MCF 10A (cell line): ENCODE measurements around the gene MIB1. TPM values are rescaled to one million over a fixed set of nuclear protein-coding genes. Genes with fewer than 3 reads are reported as not detected.

ENCODE experiments used
- BruUV-seq: library from RNA; stranded (reverse); fragments of 400-500 nt; replicated peaks from 2 replicates; lab custom pipeline; 2021; lab: Mats Ljungman, UMichigan
- CTCF ChIA-PET: fragments of 300-600 bp; sonication (Branson Sonifier 250); formaldehyde crosslinking; extraction: SDS; loops from one replicate; lab custom pipeline; 2021; ENCODE audit warnings: antibody characterized with exemption, inconsistent platforms; lab: Yijun Ruan, JAX
- POLR2A ChIA-PET: fragments of 300-600, 350-650 bp; sonication (Branson Sonifier 250); formaldehyde crosslinking; extraction: SDS; loops from one replicate; lab custom pipeline; 2020; ENCODE audit warnings: antibody characterized with exemption, inconsistent platforms; lab: Yijun Ruan, JAX
- DNase-seq: peaks from one replicate; pipeline ENCODE4 v3.0.0-alpha.2; 2018; ENCODE audit not compliant: unreplicated experiment
- H3K27ac Mint-ChIP-seq: one replicate; pipeline ENCODE4 v1.8.0; 2022; ENCODE audit warnings: mild to moderate bottlenecking, low read depth, mixed read lengths; ENCODE audit not compliant: unreplicated experiment
- H3K27me3 Mint-ChIP-seq: one replicate; pipeline ENCODE4 v1.8.0; 2022; ENCODE audit warnings: mixed read lengths; ENCODE audit not compliant: insufficient read depth, unreplicated experiment
- H3K36me3 Mint-ChIP-seq: one replicate; pipeline ENCODE4 v1.8.0; 2022; ENCODE audit warnings: mild to moderate bottlenecking, moderate library complexity, mixed read lengths; ENCODE audit not compliant: insufficient read depth, unreplicated experiment
- H3K4me1 Mint-ChIP-seq: one replicate; pipeline ENCODE4 v1.8.0; 2022; ENCODE audit warnings: mixed read lengths; ENCODE audit not compliant: insufficient read depth, unreplicated experiment
- H3K4me3 Mint-ChIP-seq: one replicate; pipeline ENCODE4 v1.8.0; 2022; ENCODE audit warnings: mild to moderate bottlenecking, moderate library complexity, mixed read lengths; ENCODE audit not compliant: unreplicated experiment
- H3K9me3 Mint-ChIP-seq: one replicate; pipeline ENCODE4 v1.8.0; 2022; ENCODE audit warnings: mixed read lengths; ENCODE audit not compliant: unreplicated experiment
- intact Hi-C: fragments of 100-400 bp; cut with micrococcal nuclease; formaldehyde crosslinking; loops from 2 replicates; pipeline ENCODE4 v1.14.1; 2022
- total RNA-seq: library from RNA; stranded (reverse); gene quantifications from 2 replicates; pipeline ENCODE4 v1.2.3, GENCODE V29; 2022
- TF ChIP-seq, protein P1 (sequence below): fragments of 200-600 bp; IDR thresholded peaks from one replicate; pipeline ENCODE4 v1.8.0; 2022; ENCODE audit warnings: antibody characterized with exemption, mild to moderate bottlenecking; ENCODE audit not compliant: unreplicated experiment

The MIB1 gene
- total RNA-seq, 1 experiment from 2014 or later: 40.5 TPM

DNA sequence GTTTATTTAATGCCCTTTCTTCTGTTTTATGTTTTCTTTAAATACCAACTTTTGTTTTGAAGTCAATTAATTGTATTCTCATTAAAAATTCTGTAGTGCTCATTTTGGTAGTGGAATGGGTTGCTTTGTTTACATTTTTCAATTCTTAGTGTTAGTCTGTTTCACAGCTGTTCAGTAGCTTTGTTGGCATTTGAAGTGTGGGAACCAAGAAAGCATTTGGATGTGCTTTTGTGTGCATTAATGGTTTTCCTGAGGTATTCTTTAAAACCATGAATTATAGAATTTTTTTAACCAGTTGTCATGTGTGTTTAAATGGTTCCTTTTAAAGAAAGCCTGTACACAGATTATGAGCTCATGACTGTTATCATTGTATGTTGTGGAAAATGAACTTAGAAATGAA is 19.7 kb downstream of the MIB1 start:
- TF ChIP-seq, protein P1, sequence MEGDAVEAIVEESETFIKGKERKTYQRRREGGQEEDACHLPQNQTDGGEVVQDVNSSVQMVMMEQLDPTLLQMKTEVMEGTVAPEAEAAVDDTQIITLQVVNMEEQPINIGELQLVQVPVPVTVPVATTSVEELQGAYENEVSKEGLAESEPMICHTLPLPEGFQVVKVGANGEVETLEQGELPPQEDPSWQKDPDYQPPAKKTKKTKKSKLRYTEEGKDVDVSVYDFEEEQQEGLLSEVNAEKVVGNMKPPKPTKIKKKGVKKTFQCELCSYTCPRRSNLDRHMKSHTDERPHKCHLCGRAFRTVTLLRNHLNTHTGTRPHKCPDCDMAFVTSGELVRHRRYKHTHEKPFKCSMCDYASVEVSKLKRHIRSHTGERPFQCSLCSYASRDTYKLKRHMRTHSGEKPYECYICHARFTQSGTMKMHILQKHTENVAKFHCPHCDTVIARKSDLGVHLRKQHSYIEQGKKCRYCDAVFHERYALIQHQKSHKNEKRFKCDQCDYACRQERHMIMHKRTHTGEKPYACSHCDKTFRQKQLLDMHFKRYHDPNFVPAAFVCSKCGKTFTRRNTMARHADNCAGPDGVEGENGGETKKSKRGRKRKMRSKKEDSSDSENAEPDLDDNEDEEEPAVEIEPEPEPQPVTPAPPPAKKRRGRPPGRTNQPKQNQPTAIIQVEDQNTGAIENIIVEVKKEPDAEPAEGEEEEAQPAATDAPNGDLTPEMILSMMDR: no peak
- H3K36me3 Mint-ChIP-seq: no peaks in the 10 kb centered on the region
- H3K4me1 Mint-ChIP-seq: no peaks in the 10 kb centered on the region
- H3K4me3 Mint-ChIP-seq: no peak overlapping the region
- POLR2A ChIA-PET: interaction anchor here (1.0 to 1.8 kb wide), 3 partner anchors 9 to 20 kb away, joined by 3 to 6 read pairs (median 4); partner anchors contain the start of gene MIB1
- BruUV-seq: no TSS peak
- CTCF ChIA-PET: no interaction called here
- intact Hi-C loops: no loop called here
- no peak for DNase-seq
- H3K9me3 Mint-ChIP-seq: no peaks in the 10 kb centered on the region
- H3K27me3 Mint-ChIP-seq: no peaks in the 10 kb centered on the region
- no peak overlapping the region for H3K27ac Mint-ChIP-seq

DNA sequence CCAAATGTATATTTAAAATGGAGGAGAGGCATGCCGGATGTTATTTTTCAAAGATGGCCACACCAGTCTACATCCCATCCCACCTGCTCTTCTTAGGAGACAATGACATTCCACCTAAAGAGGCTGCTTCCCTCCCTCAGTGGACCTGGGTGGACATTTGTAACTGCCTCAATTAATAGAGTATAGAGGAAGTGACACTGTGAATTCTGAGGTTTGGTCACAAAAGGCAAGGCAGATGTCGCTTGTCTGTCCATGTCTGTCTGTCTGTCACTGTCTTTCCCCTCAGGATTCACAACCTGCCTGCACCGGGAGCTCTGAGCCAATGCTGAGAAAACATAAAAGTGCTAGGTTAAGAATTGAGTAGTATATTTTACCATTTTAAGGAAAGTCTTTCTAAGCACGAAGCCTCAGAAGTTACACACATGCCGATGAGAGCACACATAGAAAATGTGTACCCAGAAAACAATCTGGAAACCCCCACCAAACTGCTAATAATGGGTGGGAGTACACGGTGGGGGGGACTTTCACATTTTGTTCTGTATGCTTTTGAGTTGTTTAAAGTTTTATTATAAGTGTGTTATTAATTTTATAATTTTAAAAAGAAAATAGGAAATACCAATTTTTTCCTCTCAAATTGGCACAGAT is 21.0 kb downstream of the MIB1 start:
- no TSS peak for BruUV-seq
- CTCF ChIA-PET: no interaction called here
- TF ChIP-seq, protein P1: no peak
- peaks cover 6% of the 10 kb centered on the region for H3K36me3 Mint-ChIP-seq
- intact Hi-C loops: no loop called here
- DNase-seq: no peak
- H3K27me3 Mint-ChIP-seq: no peaks in the 10 kb centered on the region
- H3K9me3 Mint-ChIP-seq: no peaks in the 10 kb centered on the region
- POLR2A ChIA-PET: interaction anchor here (1.2 kb wide), 1 partner anchor 19 kb away, joined by 5 read pairs; no protein-coding TSS in a partner anchor
- no peaks in the 10 kb centered on the region for H3K4me1 Mint-ChIP-seq
- no peak overlapping the region for H3K4me3 Mint-ChIP-seq
- H3K27ac Mint-ChIP-seq: no peak overlapping the region

DNA sequence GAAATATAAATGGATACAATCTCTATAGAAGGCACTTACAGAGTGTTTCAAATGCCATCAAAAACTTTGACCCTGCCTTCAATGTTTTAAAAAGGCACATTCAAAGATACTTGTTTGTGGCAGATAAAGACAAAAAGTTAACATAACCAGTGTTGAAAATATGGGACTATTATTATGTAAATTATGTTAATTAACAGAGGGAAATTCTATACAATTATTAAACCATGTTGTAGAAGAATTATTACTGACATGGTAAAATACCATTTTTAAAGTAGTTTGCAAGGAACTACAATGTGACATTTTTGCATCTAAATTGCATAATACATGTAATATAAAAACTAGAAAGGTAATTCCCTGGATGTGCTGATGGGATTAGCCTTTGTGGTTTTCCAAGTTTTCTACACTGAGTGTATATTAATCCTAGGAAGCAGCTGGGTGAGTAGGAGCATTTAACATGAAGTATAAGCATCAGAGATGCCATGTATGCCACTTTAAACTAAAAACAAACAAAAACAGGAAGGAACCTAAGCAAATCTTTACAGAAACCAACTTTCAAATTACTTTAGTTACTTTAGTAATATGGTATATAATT is 21.7 kb downstream of the MIB1 start:
- CTCF ChIA-PET: no interaction called here
- POLR2A ChIA-PET: interaction anchor here (1.2 kb wide), 2 partner anchors 20 to 80 kb away, joined by 4 to 5 read pairs; no protein-coding TSS in a partner anchor
- TF ChIP-seq, protein P1: no peak
- H3K36me3 Mint-ChIP-seq: peaks cover 7% of the 10 kb centered on the region
- no TSS peak for BruUV-seq
- no peak for DNase-seq
- H3K9me3 Mint-ChIP-seq: no peaks in the 10 kb centered on the region
- no peak overlapping the region for H3K4me3 Mint-ChIP-seq
- intact Hi-C loops: no loop called here
- no peaks in the 10 kb centered on the region for H3K4me1 Mint-ChIP-seq
- no peak overlapping the region for H3K27ac Mint-ChIP-seq
- H3K27me3 Mint-ChIP-seq: no peaks in the 10 kb centered on the region

DNA sequence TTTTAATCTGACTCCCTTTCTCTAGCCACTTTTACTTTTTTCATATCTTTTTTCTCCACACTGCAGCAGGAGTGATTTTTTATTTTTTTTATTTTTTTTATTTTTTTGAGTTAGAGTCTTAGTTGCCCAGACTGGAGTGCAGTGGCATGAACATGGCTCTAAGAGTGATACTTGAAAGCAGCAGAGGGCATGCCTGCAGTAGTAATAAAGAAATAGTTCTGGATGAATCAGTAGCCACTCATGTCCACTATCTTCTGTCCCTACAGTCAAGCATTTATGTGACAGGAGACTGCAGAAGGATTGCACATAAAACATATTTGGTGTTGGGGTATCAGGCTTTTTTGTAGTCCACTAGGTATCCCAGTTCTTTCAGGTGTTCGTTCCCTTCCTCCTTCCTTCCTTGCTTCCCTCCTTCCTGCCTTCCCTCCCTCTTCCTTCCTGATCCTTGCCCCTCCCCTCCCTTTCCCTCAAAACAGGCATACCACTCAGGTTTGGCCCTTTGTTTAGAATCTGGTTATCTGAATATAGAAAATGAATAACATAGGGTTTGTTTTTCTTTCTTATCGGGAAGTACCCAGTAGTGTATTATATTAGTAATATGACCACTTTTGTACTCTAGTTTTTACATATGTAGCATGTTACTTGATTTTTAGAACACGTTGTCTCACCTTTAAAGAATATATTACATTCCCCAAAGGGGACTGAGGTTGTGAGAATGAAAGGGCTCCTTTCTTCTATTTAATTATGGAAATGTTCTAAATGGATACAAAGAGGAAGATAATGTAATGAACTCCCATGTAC is 23.5 kb downstream of the MIB1 start:
- peaks cover 15% of the 10 kb centered on the region for H3K36me3 Mint-ChIP-seq
- intact Hi-C loops: no loop called here
- POLR2A ChIA-PET: interaction anchor here (0.9 to 1.2 kb wide), 2 partner anchors 13 to 78 kb away, joined by 3 to 4 read pairs; no protein-coding TSS in a partner anchor
- CTCF ChIA-PET: no interaction called here
- no peak for DNase-seq
- H3K27ac Mint-ChIP-seq: no peak overlapping the region
- H3K9me3 Mint-ChIP-seq: no peaks in the 10 kb centered on the region
- no peaks in the 10 kb centered on the region for H3K27me3 Mint-ChIP-seq
- no TSS peak for BruUV-seq
- TF ChIP-seq, protein P1: no peak
- no peaks in the 10 kb centered on the region for H3K4me1 Mint-ChIP-seq
- no peak overlapping the region for H3K4me3 Mint-ChIP-seq
